A549 (cell line): ENCODE results near the gene LRRC73.

Experiments used
- CEBPB ChIP-seq, 2 experiments: fragments of >200 bp in 1 of 2; sonication (Bioruptor Twin) in 1 of 2; formaldehyde crosslinking in 1 of 2; IDR thresholded peaks; 2 replicates each; pipeline ENCODE4 v1.6.1; 2012 to 2016
- CTCF ChIP-seq: fragments of >200 bp; sonication (Bioruptor Twin); formaldehyde crosslinking; IDR thresholded peaks from 3 replicates; pipeline ENCODE4 v1.5.1; 2016
- JUNB ChIP-seq: fragments of >200 bp; sonication (Bioruptor Twin); formaldehyde crosslinking; IDR thresholded peaks from 2 replicates; pipeline ENCODE4 v1.6.1; 2016
- KDM1A ChIP-seq: fragments of 200-600 bp; sonication (generic); IDR thresholded peaks from 2 replicates; pipeline ENCODE4 v1.6.1; 2016; ENCODE audit warnings: low read depth, mild to moderate bottlenecking
- POLR2A ChIP-seq: IDR thresholded peaks from 2 replicates; pipeline ENCODE4 v1.6.1; 2012; ENCODE audit warnings: mild to moderate bottlenecking, low read length
- RFX5 ChIP-seq: fragments of 450-650 bp; IDR thresholded peaks from 2 replicates; pipeline ENCODE4 v1.7.1; 2014; ENCODE audit warnings: antibody characterized with exemption, mild to moderate bottlenecking, moderate library complexity
- SMC3 ChIP-seq: fragments of >200 bp; sonication (Bioruptor Twin); formaldehyde crosslinking; IDR thresholded peaks from 3 replicates; pipeline ENCODE4 v1.6.1; 2018; ENCODE audit warnings: inconsistent platforms
- TP53 ChIP-seq: fragments of 250-450 bp; sonication (Bioruptor Pico); IDR thresholded peaks from 2 replicates; pipeline ENCODE4 v1.5.0; 2021; ENCODE audit warnings: mild to moderate bottlenecking, moderate library complexity
- ZC3H11A ChIP-seq: fragments of 450-650 bp; IDR thresholded peaks from 2 replicates; pipeline ENCODE4 v1.6.1; 2014; ENCODE audit warnings: antibody characterized with exemption, mild to moderate bottlenecking
- TF ChIP-seq, protein P1 (sequence below): fragments of 150-350 bp; IDR thresholded peaks from 2 replicates; pipeline ENCODE4 v1.6.1; 2014; ENCODE audit warnings: low read depth, mild to moderate bottlenecking, low read length
- TF ChIP-seq, protein P2 (sequence below): fragments of 200-600 bp; sonication (generic); IDR thresholded peaks from 2 replicates; pipeline ENCODE4 v1.6.1; 2016; ENCODE audit warnings: antibody characterized with exemption, mild to moderate bottlenecking, moderate library complexity

GRCh38 chr6:43476746-43477145 lies 33.4 kb downstream of the LRRC73 start:
- TF ChIP-seq RFX5 = no peak
- no peak for TF ChIP-seq POLR2A
- no peak for TF ChIP-seq CEBPB (IDR thresholded peaks at IDR 0.05)
- no peak for TF ChIP-seq CTCF
- TF ChIP-seq, protein P1, sequence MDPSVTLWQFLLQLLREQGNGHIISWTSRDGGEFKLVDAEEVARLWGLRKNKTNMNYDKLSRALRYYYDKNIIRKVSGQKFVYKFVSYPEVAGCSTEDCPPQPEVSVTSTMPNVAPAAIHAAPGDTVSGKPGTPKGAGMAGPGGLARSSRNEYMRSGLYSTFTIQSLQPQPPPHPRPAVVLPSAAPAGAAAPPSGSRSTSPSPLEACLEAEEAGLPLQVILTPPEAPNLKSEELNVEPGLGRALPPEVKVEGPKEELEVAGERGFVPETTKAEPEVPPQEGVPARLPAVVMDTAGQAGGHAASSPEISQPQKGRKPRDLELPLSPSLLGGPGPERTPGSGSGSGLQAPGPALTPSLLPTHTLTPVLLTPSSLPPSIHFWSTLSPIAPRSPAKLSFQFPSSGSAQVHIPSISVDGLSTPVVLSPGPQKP = no peak
- TF ChIP-seq SMC3 = no peak
- TF ChIP-seq JUNB = no peak
- TF ChIP-seq, protein P2, sequence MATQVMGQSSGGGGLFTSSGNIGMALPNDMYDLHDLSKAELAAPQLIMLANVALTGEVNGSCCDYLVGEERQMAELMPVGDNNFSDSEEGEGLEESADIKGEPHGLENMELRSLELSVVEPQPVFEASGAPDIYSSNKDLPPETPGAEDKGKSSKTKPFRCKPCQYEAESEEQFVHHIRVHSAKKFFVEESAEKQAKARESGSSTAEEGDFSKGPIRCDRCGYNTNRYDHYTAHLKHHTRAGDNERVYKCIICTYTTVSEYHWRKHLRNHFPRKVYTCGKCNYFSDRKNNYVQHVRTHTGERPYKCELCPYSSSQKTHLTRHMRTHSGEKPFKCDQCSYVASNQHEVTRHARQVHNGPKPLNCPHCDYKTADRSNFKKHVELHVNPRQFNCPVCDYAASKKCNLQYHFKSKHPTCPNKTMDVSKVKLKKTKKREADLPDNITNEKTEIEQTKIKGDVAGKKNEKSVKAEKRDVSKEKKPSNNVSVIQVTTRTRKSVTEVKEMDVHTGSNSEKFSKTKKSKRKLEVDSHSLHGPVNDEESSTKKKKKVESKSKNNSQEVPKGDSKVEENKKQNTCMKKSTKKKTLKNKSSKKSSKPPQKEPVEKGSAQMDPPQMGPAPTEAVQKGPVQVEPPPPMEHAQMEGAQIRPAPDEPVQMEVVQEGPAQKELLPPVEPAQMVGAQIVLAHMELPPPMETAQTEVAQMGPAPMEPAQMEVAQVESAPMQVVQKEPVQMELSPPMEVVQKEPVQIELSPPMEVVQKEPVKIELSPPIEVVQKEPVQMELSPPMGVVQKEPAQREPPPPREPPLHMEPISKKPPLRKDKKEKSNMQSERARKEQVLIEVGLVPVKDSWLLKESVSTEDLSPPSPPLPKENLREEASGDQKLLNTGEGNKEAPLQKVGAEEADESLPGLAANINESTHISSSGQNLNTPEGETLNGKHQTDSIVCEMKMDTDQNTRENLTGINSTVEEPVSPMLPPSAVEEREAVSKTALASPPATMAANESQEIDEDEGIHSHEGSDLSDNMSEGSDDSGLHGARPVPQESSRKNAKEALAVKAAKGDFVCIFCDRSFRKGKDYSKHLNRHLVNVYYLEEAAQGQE = no peak
- TF ChIP-seq ZC3H11A = no peak
- TF ChIP-seq KDM1A = no peak
- no peak for TF ChIP-seq TP53 (CRISPR knock-in tag)
